GM19324 (cell line): ENCODE data around the gene KLHL14.
"Not testable (repeated sequence)": the region's sequence is repeated elsewhere in the genome, so short reads cannot be mapped to it uniquely, and the experiment has no call there.

Experiments used
- ATAC-seq: cut with Tn5 transposase; IDR thresholded peaks from one replicate; pipeline ENCODE4 v1.9.1; 2021; ENCODE audit warnings: mild to moderate bottlenecking, moderate library complexity; ENCODE audit not compliant: unreplicated experiment, low FRiP score

KLHL14 gene

GRCh38 chr18:32668956-32669355, 103.9 kb downstream of the KLHL14 start:
- ATAC-seq, result no peak

GRCh38 chr18:32661486-32662299, 111.1 kb downstream of the KLHL14 start:
- no peak for ATAC-seq

- ATAC-seq, result not testable (repeated sequence)
These were observed 118.3 kb downstream of the KLHL14 start for GRCh38 chr18:32654507-32654906.

- not testable (repeated sequence) for ATAC-seq
These were observed 135.2 kb downstream of the KLHL14 start for GRCh38 chr18:32637659-32638058.

- ATAC-seq, result no peak
These were observed 135.6 kb downstream of the KLHL14 start for GRCh38 chr18:32637226-32637625.

GRCh38 chr18:32634876-32635431, 137.9 kb downstream of the KLHL14 start:
- ATAC-seq, result no peak

GRCh38 chr18:32629981-32630700, 142.7 kb downstream of the KLHL14 start:
- no peak for ATAC-seq

- ATAC-seq, result no peak
These were observed 143.5 kb downstream of the KLHL14 start for GRCh38 chr18:32629292-32629691.

GRCh38 chr18:32624182-32624723, 148.6 kb downstream of the KLHL14 start:
- no peak for ATAC-seq

GRCh38 chr18:32623563-32623962, 149.3 kb downstream of the KLHL14 start:
- ATAC-seq, result no peak
